MM.1S (cell line): ENCODE data around the gene CCNJL.

Experiments used
- DNase-seq: peaks from one replicate; pipeline ENCODE4 v3.0.0-alpha.2; 2015
- H2AFZ ChIP-seq: fragments of 300-600 bp; sonication (generic); 2 replicates; pipeline ENCODE4 v1.6.0; 2016; ENCODE audit warnings: antibody characterized with exemption, low read length
- H3F3A ChIP-seq: fragments of 300-600 bp; sonication (generic); 2 replicates; pipeline ENCODE4 v1.6.1; 2016; ENCODE audit warnings: mild to moderate bottlenecking, antibody characterized with exemption, low read length, moderate library complexity, mixed read lengths; ENCODE audit not compliant: insufficient read depth
- H3K27ac ChIP-seq: fragments of 300-600 bp; sonication (generic); 2 replicates; pipeline ENCODE4 v1.5.1; 2016; ENCODE audit warnings: mild to moderate bottlenecking, low read length
- H3K27me3 ChIP-seq: fragments of 300-600 bp; sonication (generic); replicated peaks from 2 replicates; pipeline ENCODE4 v1.6.0; 2016; ENCODE audit warnings: low read length; ENCODE audit not compliant: insufficient read depth
- H3K36me3 ChIP-seq: fragments of 300-600 bp; sonication (generic); replicated peaks from 2 replicates; pipeline ENCODE4 v1.6.1; 2016; ENCODE audit warnings: mild to moderate bottlenecking, low read length, mixed read lengths; ENCODE audit not compliant: insufficient read depth
- H3K4me1 ChIP-seq: fragments of 300-600 bp; sonication (generic); 2 replicates; pipeline ENCODE4 v1.6.1; 2016; ENCODE audit warnings: low read length, mixed read lengths
- H3K4me2 ChIP-seq: fragments of 300-600 bp; sonication (generic); 2 replicates; pipeline ENCODE4 v1.6.0; 2016; ENCODE audit warnings: low read depth, low read length
- H3K4me3 ChIP-seq: fragments of 300-600 bp; sonication (generic); 2 replicates; pipeline ENCODE4 v1.5.1; 2016; ENCODE audit warnings: low read length, mixed read lengths
- H3K79me2 ChIP-seq: fragments of 300-600 bp; sonication (generic); 2 replicates; pipeline ENCODE4 v1.6.1; 2016; ENCODE audit warnings: mixed run types, low read length, mixed read lengths
- H3K9ac ChIP-seq: fragments of 300-600 bp; sonication (generic); 2 replicates; pipeline ENCODE4 v1.6.1; 2016; ENCODE audit warnings: low read length, mixed read lengths
- H3K9me2 ChIP-seq: fragments of 300-600 bp; sonication (generic); replicated peaks from 2 replicates; pipeline ENCODE4 v1.6.1; 2016; ENCODE audit warnings: mild to moderate bottlenecking, low read length, mixed read lengths; ENCODE audit not compliant: insufficient read depth
- H3K9me3 ChIP-seq: fragments of 300-600 bp; sonication (generic); replicated peaks from 2 replicates; pipeline ENCODE4 v1.6.1; 2016; ENCODE audit warnings: mild to moderate bottlenecking, low read length, mixed read lengths; ENCODE audit not compliant: insufficient read depth
- H4K20me1 ChIP-seq: fragments of 300-600 bp; sonication (generic); 2 replicates; pipeline ENCODE4 v1.6.1; 2016; ENCODE audit warnings: mild to moderate bottlenecking, low read length, moderate library complexity, mixed read lengths; ENCODE audit not compliant: insufficient read depth
- EZH2 ChIP-seq: fragments of 300-600 bp; sonication (generic); optimal IDR thresholded peaks from 2 replicates; pipeline ENCODE3; 2017; ENCODE audit warnings: low read depth, mild to moderate bottlenecking, antibody characterized with exemption, low read length, mixed read lengths
- EZH2phosphoT487 ChIP-seq: fragments of 300-600 bp; sonication (generic); IDR thresholded peaks from 2 replicates; pipeline ENCODE4 v1.6.1; 2018; ENCODE audit warnings: antibody characterized with exemption, low read length
- TF ChIP-seq, protein P1 (sequence below): fragments of 300-600 bp; sonication (generic); IDR thresholded peaks from 2 replicates; pipeline ENCODE4 v1.5.1; 2016; ENCODE audit warnings: antibody characterized with exemption, low read length, mixed read lengths

CCNJL gene

DNA sequence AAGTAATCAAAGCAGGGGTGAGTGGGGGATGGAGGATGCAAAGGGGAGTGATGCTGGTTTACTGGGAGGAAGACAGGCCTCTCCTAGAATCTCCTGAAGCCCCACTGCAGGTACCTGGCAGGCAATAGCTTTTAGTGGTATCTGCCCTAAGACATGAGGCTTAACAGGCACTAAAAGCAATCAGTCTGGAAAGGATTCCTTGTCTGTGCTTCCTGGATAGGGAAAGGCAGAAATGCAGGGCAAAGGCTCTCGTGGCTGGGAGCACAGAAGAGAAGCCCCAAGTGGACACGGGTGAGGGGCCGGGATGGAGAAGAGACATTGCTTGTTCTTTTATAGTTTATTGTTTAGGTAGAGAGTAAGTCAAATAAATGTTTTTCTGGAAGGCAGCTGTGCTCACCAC lies 40.1 kb downstream of the CCNJL start:
- H3K9me3 ChIP-seq, result no peaks in the 10 kb centered on the region
- no peak overlapping the region for H2AFZ ChIP-seq
- H3K4me3 ChIP-seq, result no peak overlapping the region
- no peaks in the 10 kb centered on the region for H3K27me3 ChIP-seq
- no peaks in the 10 kb centered on the region for H3K4me1 ChIP-seq
- H3K79me2 ChIP-seq, result no peaks in the 10 kb centered on the region
- H3K9ac ChIP-seq, result no peak overlapping the region
- H3K36me3 ChIP-seq, result no peaks in the 10 kb centered on the region
- H3K27ac ChIP-seq, result no peak overlapping the region
- H3K4me2 ChIP-seq, result no peak overlapping the region
- no peaks in the 10 kb centered on the region for H3F3A ChIP-seq
- TF ChIP-seq EZH2 (no peak), EZH2phosphoT487 (no peak)
- TF ChIP-seq, protein P1, sequence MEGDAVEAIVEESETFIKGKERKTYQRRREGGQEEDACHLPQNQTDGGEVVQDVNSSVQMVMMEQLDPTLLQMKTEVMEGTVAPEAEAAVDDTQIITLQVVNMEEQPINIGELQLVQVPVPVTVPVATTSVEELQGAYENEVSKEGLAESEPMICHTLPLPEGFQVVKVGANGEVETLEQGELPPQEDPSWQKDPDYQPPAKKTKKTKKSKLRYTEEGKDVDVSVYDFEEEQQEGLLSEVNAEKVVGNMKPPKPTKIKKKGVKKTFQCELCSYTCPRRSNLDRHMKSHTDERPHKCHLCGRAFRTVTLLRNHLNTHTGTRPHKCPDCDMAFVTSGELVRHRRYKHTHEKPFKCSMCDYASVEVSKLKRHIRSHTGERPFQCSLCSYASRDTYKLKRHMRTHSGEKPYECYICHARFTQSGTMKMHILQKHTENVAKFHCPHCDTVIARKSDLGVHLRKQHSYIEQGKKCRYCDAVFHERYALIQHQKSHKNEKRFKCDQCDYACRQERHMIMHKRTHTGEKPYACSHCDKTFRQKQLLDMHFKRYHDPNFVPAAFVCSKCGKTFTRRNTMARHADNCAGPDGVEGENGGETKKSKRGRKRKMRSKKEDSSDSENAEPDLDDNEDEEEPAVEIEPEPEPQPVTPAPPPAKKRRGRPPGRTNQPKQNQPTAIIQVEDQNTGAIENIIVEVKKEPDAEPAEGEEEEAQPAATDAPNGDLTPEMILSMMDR, result no peak
- H3K9me2 ChIP-seq, result no peaks in the 10 kb centered on the region
- no peak for DNase-seq
- H4K20me1 ChIP-seq, result no peaks in the 10 kb centered on the region

DNA sequence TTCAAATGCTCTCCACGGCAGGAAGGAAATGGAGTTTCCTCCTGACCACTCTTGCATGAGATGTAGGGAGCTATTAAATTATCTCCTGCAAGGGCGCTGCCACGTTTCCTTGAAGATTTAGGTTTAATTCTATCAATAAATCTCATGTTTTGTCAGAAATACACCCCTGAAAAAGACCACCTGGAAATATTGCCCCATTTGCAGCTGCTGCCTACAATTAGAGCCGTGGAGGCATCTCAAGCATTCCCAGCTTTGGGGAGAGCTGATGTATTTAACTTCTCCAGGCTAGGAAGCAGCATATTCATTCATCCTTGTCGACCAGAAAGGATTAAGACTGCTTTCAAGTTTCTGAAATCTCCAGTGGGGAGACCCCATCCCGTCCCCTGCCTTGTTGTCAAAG lies 40.5 kb downstream of the CCNJL start:
- Histone ChIP-seq H3K9ac (no peak overlapping the region), H3K36me3 (no peaks in the 10 kb centered on the region), H3K4me2 (no peak overlapping the region), H3K79me2 (no peaks in the 10 kb centered on the region), H3K9me2 (no peaks in the 10 kb centered on the region), H3K4me1 (no peaks in the 10 kb centered on the region), H3K4me3 (no peak overlapping the region), H3F3A (no peaks in the 10 kb centered on the region), H3K9me3 (no peaks in the 10 kb centered on the region), H2AFZ (no peak overlapping the region), H3K27ac (no peak overlapping the region), H3K27me3 (no peaks in the 10 kb centered on the region), H4K20me1 (no peaks in the 10 kb centered on the region)
- TF ChIP-seq, protein P1, result no peak
- no peak for TF ChIP-seq EZH2phosphoT487
- TF ChIP-seq EZH2, result no peak
- DNase-seq, result no peak

DNA sequence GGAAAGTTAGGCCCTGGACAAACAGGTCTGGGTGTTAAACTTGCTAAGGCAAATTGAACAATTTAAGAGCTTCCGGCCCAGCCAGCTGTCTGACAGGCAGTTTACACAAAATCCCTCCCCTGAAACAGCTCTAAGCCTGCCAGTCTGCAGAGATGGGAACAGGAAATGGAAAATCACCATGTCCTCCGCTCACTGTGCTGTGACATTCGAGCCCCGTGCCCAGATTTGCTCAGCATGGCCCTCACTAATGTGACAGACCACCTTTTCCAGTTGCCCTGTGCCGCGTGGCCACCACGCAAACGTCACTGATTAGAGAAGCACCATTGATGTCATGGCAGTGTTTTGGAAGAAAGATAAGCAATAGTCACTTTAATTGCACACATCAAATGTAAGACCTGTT lies 41.0 kb downstream of the CCNJL start:
- Histone ChIP-seq H3K79me2 (no peaks in the 10 kb centered on the region), H3K36me3 (no peaks in the 10 kb centered on the region), H4K20me1 (no peaks in the 10 kb centered on the region), H3K9me3 (no peaks in the 10 kb centered on the region), H3K4me2 (no peak overlapping the region), H3K9me2 (no peaks in the 10 kb centered on the region), H3K4me3 (no peak overlapping the region), H3K27me3 (no peaks in the 10 kb centered on the region), H2AFZ (no peak overlapping the region), H3K9ac (no peak overlapping the region), H3F3A (no peaks in the 10 kb centered on the region), H3K4me1 (no peaks in the 10 kb centered on the region), H3K27ac (no peak overlapping the region)
- no peak for TF ChIP-seq EZH2phosphoT487
- TF ChIP-seq EZH2, result no peak
- TF ChIP-seq, protein P1, result no peak
- no peak for DNase-seq

DNA sequence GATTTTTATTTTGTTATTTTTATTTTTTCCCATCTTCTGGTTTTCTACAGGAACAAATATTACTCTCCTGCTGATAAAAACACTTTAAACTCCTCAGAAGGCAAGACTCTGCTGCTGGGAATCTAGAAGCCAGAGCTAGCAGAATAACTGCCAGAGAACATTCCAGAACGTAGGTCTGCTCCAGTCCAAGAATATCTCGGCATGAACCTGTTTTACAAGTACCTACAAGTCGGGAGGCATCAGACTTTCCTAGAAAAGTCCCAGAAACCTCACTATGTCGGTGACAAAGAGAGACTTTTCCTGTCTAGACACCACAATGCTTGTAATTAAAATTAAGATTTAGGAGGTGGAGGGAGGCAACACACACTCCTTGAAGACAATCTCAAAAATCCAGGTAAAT lies 41.7 kb downstream of the CCNJL start:
- no peaks in the 10 kb centered on the region for H3K4me1 ChIP-seq

More for the DNA sequence above, 41.7 kb downstream of the CCNJL start:
- no peak for DNase-seq
- Histone ChIP-seq H2AFZ (no peak overlapping the region), H3K27ac (no peak overlapping the region), H3K9ac (no peak overlapping the region), H3K9me2 (no peaks in the 10 kb centered on the region), H3K79me2 (no peaks in the 10 kb centered on the region), H3K4me2 (no peak overlapping the region), H4K20me1 (no peaks in the 10 kb centered on the region), H3K4me3 (no peak overlapping the region), H3F3A (no peaks in the 10 kb centered on the region), H3K27me3 (no peaks in the 10 kb centered on the region), H3K9me3 (no peaks in the 10 kb centered on the region), H3K36me3 (no peaks in the 10 kb centered on the region)
- no peak for TF ChIP-seq EZH2
- TF ChIP-seq, protein P1, result no peak
- no peak for TF ChIP-seq EZH2phosphoT487
